Measurements from ENCODE around the gene SNAPIN. TPM values are rescaled to one million over a fixed set of nuclear protein-coding genes. Genes with fewer than 3 reads are reported as not detected.

The SNAPIN gene
- total RNA-seq, 1 experiment from 2014 or later, result 39.1 TPM

DNA sequence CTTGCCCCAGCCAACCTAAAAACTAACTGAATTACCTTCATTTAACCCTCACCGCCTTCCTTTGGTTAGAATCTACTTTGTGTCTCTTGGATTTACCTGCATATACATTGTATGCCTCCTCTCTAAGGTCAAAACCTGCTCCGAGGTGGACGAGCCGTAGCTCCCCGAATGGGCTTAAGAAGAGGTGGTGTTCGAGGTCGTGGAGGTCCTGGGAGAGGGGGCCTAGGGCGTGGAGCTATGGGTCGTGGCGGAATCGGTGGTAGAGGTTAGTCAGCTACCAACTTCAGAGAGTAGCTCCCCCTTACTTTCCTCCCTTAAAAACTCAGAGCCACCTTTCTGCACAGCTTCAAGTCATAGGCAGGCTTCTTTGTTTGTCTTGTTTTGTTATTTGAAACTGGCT is 15.4 kb upstream of the SNAPIN start:
- no TSS peak for BruUV-seq (replicated peaks)
- peaks cover 70 to 79% of the 10 kb centered on the region in 2 experiments for H3K36me3 ChIP-seq (ENCODE audit: control insufficient read depth in 1 of 2, insufficient read depth in 2 of 2, low read length in 2 of 2)
- no peak overlapping the region for H3K27ac ChIP-seq (ENCODE audit: low read depth, low read length)
- intact Hi-C loops (cut with micrococcal nuclease), result no loop called here
- peaks cover 70% of the 10 kb centered on the region for H3K79me2 ChIP-seq (ENCODE audit: insufficient read depth, low read length)
- no peaks in the 10 kb centered on the region for H3K27me3 ChIP-seq (ENCODE audit: insufficient read depth, low read length)
- no peak overlapping the region for H2AFZ ChIP-seq (ENCODE audit: low read depth, low read length, poor library complexity, severe bottlenecking)
- ChIA-PET RAD21 (ENCODE audit: low non-redundant PET in 1 of 2, low total read pairs in 2 of 2, uncharacterized antibody in 2 of 2, unreplicated experiment in 2 of 2) (no interaction called here), POLR2A (interaction anchor here (2.9 to 3.0 kb wide), 2 partner anchors 9 to 16 kb away, joined by 8 to 27 read pairs; partner anchors contain the start of genes CHTOP and S100A13), CTCF (interaction anchor here (1.3 kb wide), 1 partner anchor 110 kb away, joined by 4 read pairs; no protein-coding TSS in a partner anchor)
- H3K9ac ChIP-seq (ENCODE audit: low read length), result no peak overlapping the region
- H3K4me1 ChIP-seq (ENCODE audit: control insufficient read depth in 1 of 2, insufficient read depth in 2 of 2, low read length in 2 of 2), result peaks cover 0 to 4% of the 10 kb centered on the region in 2 experiments; a peak in 1 of 4 replicates
- DNase-seq (ENCODE audit: low read depth, low spot score), result no peak
- H3K9me3 ChIP-seq (ENCODE audit: control insufficient read depth in 1 of 2, insufficient read depth in 1 of 2, low read depth in 1 of 2, low read length in 2 of 2), result no peaks in the 10 kb centered on the region
- no peak overlapping the region for H3K4me3 ChIP-seq (replicated peaks in 1 of 2; ENCODE audit: low read depth in 1 of 2, low read length in 2 of 2)
- H3K4me2 ChIP-seq (ENCODE audit: low read length), result no peak overlapping the region
- TF ChIP-seq JUND (IDR thresholded peaks at IDR 0.05), result no peak
- TF ChIP-seq REST (IDR thresholded peaks at IDR 0.05; ENCODE audit: low read depth), result no peak
- no peak for TF ChIP-seq ELF1 (IDR thresholded peaks at IDR 0.05; ENCODE audit: borderline replicate concordance, low read depth)
- no peak for TF ChIP-seq SRF (IDR thresholded peaks at IDR 0.05; ENCODE audit: low read depth)
- TF ChIP-seq, protein P1, sequence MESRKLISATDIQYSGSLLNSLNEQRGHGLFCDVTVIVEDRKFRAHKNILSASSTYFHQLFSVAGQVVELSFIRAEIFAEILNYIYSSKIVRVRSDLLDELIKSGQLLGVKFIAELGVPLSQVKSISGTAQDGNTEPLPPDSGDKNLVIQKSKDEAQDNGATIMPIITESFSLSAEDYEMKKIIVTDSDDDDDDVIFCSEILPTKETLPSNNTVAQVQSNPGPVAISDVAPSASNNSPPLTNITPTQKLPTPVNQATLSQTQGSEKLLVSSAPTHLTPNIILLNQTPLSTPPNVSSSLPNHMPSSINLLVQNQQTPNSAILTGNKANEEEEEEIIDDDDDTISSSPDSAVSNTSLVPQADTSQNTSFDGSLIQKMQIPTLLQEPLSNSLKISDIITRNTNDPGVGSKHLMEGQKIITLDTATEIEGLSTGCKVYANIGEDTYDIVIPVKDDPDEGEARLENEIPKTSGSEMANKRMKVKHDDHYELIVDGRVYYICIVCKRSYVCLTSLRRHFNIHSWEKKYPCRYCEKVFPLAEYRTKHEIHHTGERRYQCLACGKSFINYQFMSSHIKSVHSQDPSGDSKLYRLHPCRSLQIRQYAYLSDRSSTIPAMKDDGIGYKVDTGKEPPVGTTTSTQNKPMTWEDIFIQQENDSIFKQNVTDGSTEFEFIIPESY (IDR thresholded peaks at IDR 0.05; ENCODE audit: extremely low read depth, insufficient replicate concordance, low read length), result no peak
- no peak for TF ChIP-seq EGR1 (IDR thresholded peaks at IDR 0.05; ENCODE audit: low read depth)
- TF ChIP-seq FOSL1 (IDR thresholded peaks at IDR 0.05; ENCODE audit: low read depth), result no peak
- no peak for TF ChIP-seq EZH2 (IDR thresholded peaks at IDR 0.05)
- TF ChIP-seq TCF7L2 (IDR thresholded peaks at IDR 0.05; ENCODE audit: borderline replicate concordance, extremely low read depth, insufficient read depth, insufficient read length), result no peak
- no peak for TF ChIP-seq EZH2phosphoT487 (IDR thresholded peaks at IDR 0.05; ENCODE audit: borderline replicate concordance)
- no peak for TF ChIP-seq YY1 (IDR thresholded peaks at IDR 0.05; ENCODE audit: extremely low read depth, insufficient replicate concordance, low read depth, low read length)
- peaks cover 6% of the 10 kb centered on the region; the same call in 1 of the 2 replicates for H4K20me1 ChIP-seq (ENCODE audit: insufficient read depth)
- no peaks in the 10 kb centered on the region for H3K9me2 ChIP-seq (ENCODE audit: insufficient read depth)
- no peak for ATAC-seq
